GM19035 (cell line): Measurements from ENCODE around the gene KRTAP2-2.
"Not testable (repeated sequence)": the region's sequence is repeated elsewhere in the genome, so short reads cannot be mapped to it uniquely, and the experiment has no call there.

Experiments used
- ATAC-seq: cut with Tn5 transposase; IDR thresholded peaks from one replicate; pipeline ENCODE4 v1.9.1; 2021; ENCODE audit not compliant: unreplicated experiment

KRTAP2-2 gene

GRCh38 chr17:41065016-41065689, 10.1 kb upstream of the KRTAP2-2 start:
- ATAC-seq = not testable (repeated sequence)

GRCh38 chr17:41064301-41064700, 9.3 kb upstream of the KRTAP2-2 start:
- no peak for ATAC-seq

GRCh38 chr17:41063449-41063848, 8.4 kb upstream of the KRTAP2-2 start:
- no peak for ATAC-seq

- no peak for ATAC-seq
Measured at GRCh38 chr17:41061964-41062363, 6.9 kb upstream of the KRTAP2-2 start.

GRCh38 chr17:41060052-41060604, 5.1 kb upstream of the KRTAP2-2 start, which contains the start of gene KRTAP2-3:
Gene KRTAP2-3 (minus strand): TSS chr17:41060114. CDS start chr17:41060050, 64 bp downstream.
- no peak for ATAC-seq

GRCh38 chr17:41059276-41060051, 4.4 kb upstream of the KRTAP2-2 start:
- not testable (repeated sequence) for ATAC-seq

GRCh38 chr17:41058741-41059140, 3.7 kb upstream of the KRTAP2-2 start:
- no peak for ATAC-seq

GRCh38 chr17:41057547-41057946, 2.5 kb upstream of the KRTAP2-2 start:
- no peak for ATAC-seq

GRCh38 chr17:41054556-41054955, 474 bp downstream of the KRTAP2-2 start:
- ATAC-seq = not testable (repeated sequence)

GRCh38 chr17:41054025-41054424, 1.0 kb downstream of the KRTAP2-2 start:
- no peak for ATAC-seq

- ATAC-seq = no peak
Measured at GRCh38 chr17:41052566-41052965, 2.5 kb downstream of the KRTAP2-2 start.

- ATAC-seq = no peak
Measured at GRCh38 chr17:41049110-41049509, 5.9 kb downstream of the KRTAP2-2 start.

GRCh38 chr17:41048441-41048840, 6.6 kb downstream of the KRTAP2-2 start:
- no peak for ATAC-seq

GRCh38 chr17:41046735-41047465, 8.1 kb downstream of the KRTAP2-2 start, which contains the start of gene KRTAP2-1:
Gene KRTAP2-1 (minus strand): TSS chr17:41047316. CDS start chr17:41047267, 49 bp downstream.
- ATAC-seq = not testable (repeated sequence)

- ATAC-seq = no peak
Measured at GRCh38 chr17:41042953-41043352, 12.1 kb downstream of the KRTAP2-2 start.

- not testable (repeated sequence) for ATAC-seq
Measured at GRCh38 chr17:41040783-41041571, 14.1 kb downstream of the KRTAP2-2 start, which contains the start of gene KRTAP1-1. Gene KRTAP1-1 (minus strand): TSS chr17:41041450. CDS start chr17:41041397, 53 bp downstream.

- no peak for ATAC-seq
Measured at GRCh38 chr17:41037853-41038350, 17.1 kb downstream of the KRTAP2-2 start.

- ATAC-seq = not testable (repeated sequence)
Measured at GRCh38 chr17:41034346-41034935, 20.6 kb downstream of the KRTAP2-2 start, which contains the start of gene KRTAP1-3. Gene KRTAP1-3 (minus strand): TSS chr17:41034874. CDS start chr17:41034821, 53 bp downstream.

- ATAC-seq = no peak
Measured at GRCh38 chr17:41029633-41030245, 25.3 kb downstream of the KRTAP2-2 start, which contains the start of gene KRTAP1-4. Gene KRTAP1-4 (minus strand): TSS chr17:41030195. CDS start chr17:41030078, 117 bp downstream.
